ENCODE results near the gene CPNE8. TPM values are rescaled to one million over a fixed set of nuclear protein-coding genes. Genes with fewer than 3 reads are reported as not detected.

Gene CPNE8
- total and polyA plus RNA-seq, 10 of the 15 experiments (the other 5 are each of a cell fraction or from before 2014, with no cell fraction given) = 11.3 to 38.4 (median 18.9) TPM

DNA sequence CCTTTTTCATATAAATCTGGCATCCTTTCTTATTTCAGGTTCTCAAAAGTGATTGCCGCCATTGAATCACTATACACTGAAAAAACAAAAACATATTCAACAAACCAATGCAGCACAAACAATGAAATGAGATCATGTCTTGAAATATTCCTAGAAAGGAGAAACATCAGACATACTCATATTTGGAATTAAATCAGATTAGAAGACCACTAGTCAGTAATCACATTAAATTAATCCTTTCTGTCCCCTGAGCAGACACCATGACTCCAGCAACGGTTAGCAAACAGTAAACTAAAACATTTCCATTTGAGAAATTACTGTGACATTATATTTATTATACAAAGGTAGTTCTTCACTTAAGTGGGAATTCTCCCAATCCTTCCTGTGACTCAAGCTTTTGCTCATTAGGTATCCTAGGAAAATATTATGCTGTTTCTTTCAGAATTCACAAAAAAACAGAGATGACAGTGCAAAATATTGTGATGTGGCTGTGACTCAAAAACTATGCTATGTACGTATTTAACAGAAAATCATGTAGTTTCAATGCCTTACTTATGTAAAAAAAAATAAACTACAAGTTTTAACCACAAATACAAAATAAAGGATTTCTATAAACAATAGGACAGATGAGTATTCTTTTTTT, 29.7 kb downstream of the CPNE8 start:
- no peaks in the 10 kb centered on the region for H3K27me3 ChIP-seq (replicated peaks in 1 of 2; ENCODE audit: control insufficient read depth in 2 of 2, insufficient read depth in 2 of 2, low read length in 1 of 2)
- H3K36me3 ChIP-seq (ENCODE audit: control insufficient read depth in 2 of 2, insufficient read depth in 2 of 2, low read length in 1 of 2) = peaks cover 0 to 2% of the 10 kb centered on the region in 2 experiments; a peak in 2 of 4 replicates
- no peak overlapping the region for H2AFZ ChIP-seq (ENCODE audit: control insufficient read depth, low read depth, low read length)
- no peaks in the 10 kb centered on the region for H4K20me1 ChIP-seq (ENCODE audit: control insufficient read depth, insufficient read depth)
- no peak overlapping the region for H3K27ac ChIP-seq (ENCODE audit: control insufficient read depth, insufficient read depth)
- no peak for DNase-seq (ENCODE audit: low read depth, low spot score)
- CTCF ChIA-PET = interaction anchor here (0.6 to 1.5 kb wide), 4 partner anchors 8 to 36 kb away, joined by 3 to 5 read pairs (median 3); no protein-coding TSS in a partner anchor
- WGBS (ENCODE audit: insufficient coverage, insufficient replicate concordance, low lambda C conversion rate, missing lambda C conversion rate) = 86% methylated on average over 3 of the region's 3 CpGs
- SMC1A ChIA-PET (ENCODE audit: uncharacterized antibody, unreplicated experiment) = interaction anchor here (0.6 to 1.3 kb wide), 5 partner anchors 12 to 296 kb away, joined by 3 to 7 read pairs (median 4); no protein-coding TSS in a partner anchor
- no peaks in the 10 kb centered on the region for H3K4me1 ChIP-seq (ENCODE audit: control insufficient read depth, insufficient read depth, low read length)
- no peak for FAIRE-seq
- no peaks in the 10 kb centered on the region; the same call in 1 of the 3 replicates for H3K9me3 ChIP-seq (replicated peaks; ENCODE audit: control insufficient read depth, insufficient read depth, low read length)
- no peak overlapping the region for H3K4me3 ChIP-seq
- BruUV-seq (replicated peaks) = no TSS peak
- intact Hi-C loops (cut with micrococcal nuclease; ENCODE audit: unreplicated experiment) (no loop called here), in situ Hi-C loops (cut with MboI) (loop anchor here (25.0 kb wide), 3 partner anchors 88 to 737 kb away; partner anchors contain the start of genes ABCD2 and KIF21A)
- H3K9ac ChIP-seq (ENCODE audit: control insufficient read depth, insufficient read depth, low read length) = no peak overlapping the region
- POLR2A ChIA-PET = no interaction called here
- H3K79me2 ChIP-seq (ENCODE audit: control insufficient read depth, insufficient read depth, low read length) = peaks cover 15% of the 10 kb centered on the region
- RAD21 ChIA-PET (ENCODE audit: unreplicated experiment) = interaction anchor here (0.9 to 2.0 kb wide), 4 partner anchors 12 to 19 kb away, joined by 3 to 5 read pairs (median 3); no protein-coding TSS in a partner anchor
- TF ChIP-seq SUZ12 (IDR thresholded peaks at IDR 0.05; ENCODE audit: unreplicated experiment) = no peak
- TF ChIP-seq, protein P1, sequence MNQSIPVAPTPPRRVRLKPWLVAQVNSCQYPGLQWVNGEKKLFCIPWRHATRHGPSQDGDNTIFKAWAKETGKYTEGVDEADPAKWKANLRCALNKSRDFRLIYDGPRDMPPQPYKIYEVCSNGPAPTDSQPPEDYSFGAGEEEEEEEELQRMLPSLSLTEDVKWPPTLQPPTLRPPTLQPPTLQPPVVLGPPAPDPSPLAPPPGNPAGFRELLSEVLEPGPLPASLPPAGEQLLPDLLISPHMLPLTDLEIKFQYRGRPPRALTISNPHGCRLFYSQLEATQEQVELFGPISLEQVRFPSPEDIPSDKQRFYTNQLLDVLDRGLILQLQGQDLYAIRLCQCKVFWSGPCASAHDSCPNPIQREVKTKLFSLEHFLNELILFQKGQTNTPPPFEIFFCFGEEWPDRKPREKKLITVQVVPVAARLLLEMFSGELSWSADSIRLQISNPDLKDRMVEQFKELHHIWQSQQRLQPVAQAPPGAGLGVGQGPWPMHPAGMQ (IDR thresholded peaks at IDR 0.05; ENCODE audit: borderline replicate concordance) = no peak
- TF ChIP-seq PML (IDR thresholded peaks at IDR 0.05; ENCODE audit: low read length) = no peak
- no peak for TF ChIP-seq WRNIP1 (IDR thresholded peaks at IDR 0.05; ENCODE audit: borderline replicate concordance, low read depth, low read length)
- TF ChIP-seq ZNF24 (IDR thresholded peaks at IDR 0.05) = no peak
- TF ChIP-seq MYC (IDR thresholded peaks at IDR 0.05; ENCODE audit: insufficient read depth, insufficient read length, insufficient replicate concordance, low read length, severe bottlenecking) = no peak
- TF ChIP-seq, protein P2, sequence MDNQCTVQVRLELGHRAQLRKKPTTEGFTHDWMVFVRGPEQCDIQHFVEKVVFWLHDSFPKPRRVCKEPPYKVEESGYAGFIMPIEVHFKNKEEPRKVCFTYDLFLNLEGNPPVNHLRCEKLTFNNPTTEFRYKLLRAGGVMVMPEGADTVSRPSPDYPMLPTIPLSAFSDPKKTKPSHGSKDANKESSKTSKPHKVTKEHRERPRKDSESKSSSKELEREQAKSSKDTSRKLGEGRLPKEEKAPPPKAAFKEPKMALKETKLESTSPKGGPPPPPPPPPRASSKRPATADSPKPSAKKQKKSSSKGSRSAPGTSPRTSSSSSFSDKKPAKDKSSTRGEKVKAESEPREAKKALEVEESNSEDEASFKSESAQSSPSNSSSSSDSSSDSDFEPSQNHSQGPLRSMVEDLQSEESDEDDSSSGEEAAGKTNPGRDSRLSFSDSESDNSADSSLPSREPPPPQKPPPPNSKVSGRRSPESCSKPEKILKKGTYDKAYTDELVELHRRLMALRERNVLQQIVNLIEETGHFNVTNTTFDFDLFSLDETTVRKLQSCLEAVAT (IDR thresholded peaks at IDR 0.05) = no peak
- TF ChIP-seq POLR2AphosphoS5 (IDR thresholded peaks at IDR 0.05; ENCODE audit: low read length) = no peak
- no peak for TF ChIP-seq ETV6 (conservative IDR thresholded peaks at IDR 0.05 in 1 of 2, IDR thresholded peaks at IDR 0.05 in 1 of 2; ENCODE audit: borderline replicate concordance in 1 of 2, low read depth in 1 of 2)
- H3K4me2 ChIP-seq (ENCODE audit: control insufficient read depth, insufficient read depth) = no peak overlapping the region
- no peak for ATAC-seq
